Ovary (tissue), 9 donors: ENCODE measurements around the gene SLC38A1. TPM values are rescaled to one million over a fixed set of nuclear protein-coding genes. Genes with fewer than 3 reads are reported as not detected.

Experiments
- DNase-seq, 5 donors: peaks; one replicate each; pipeline ENCODE4 v3.0.0-alpha.2; 2019 to 2020
- H3K27ac ChIP-seq, 2 donors: fragments of 200-600 bp; one replicate each; pipeline versions ENCODE4 v1.5.1 to v1.8.0; 2019 to 2022
- H3K27me3 ChIP-seq: fragments of 200-600 bp; one replicate; pipeline ENCODE4 v1.8.0; 2022
- H3K36me3 ChIP-seq: fragments of 200-600 bp; sonication (generic); one replicate; pipeline ENCODE4 v1.5.1; 2019
- H3K4me1 ChIP-seq: one replicate; pipeline ENCODE4 v1.8.1; 2013; ENCODE audit warnings: mild to moderate bottlenecking, moderate library complexity; ENCODE audit not compliant: insufficient read depth
- H3K4me3 ChIP-seq: fragments of 200-600 bp; sonication (generic); one replicate; pipeline ENCODE4 v1.5.1; 2017
- H3K9me3 ChIP-seq, 2 donors: fragments of 200-600 bp in 1 of 2; sonication (generic) in 1 of 2; one replicate each; pipeline versions ENCODE4 v1.5.1 to v1.8.1; 2013 to 2019; ENCODE audit warnings: mild to moderate bottlenecking in 1 of 2, moderate library complexity in 1 of 2
- EP300 ChIP-seq: sonication (generic); formaldehyde crosslinking; IDR thresholded peaks from one replicate; pipeline ENCODE4 v1.6.1; 2017; ENCODE audit warnings: antibody characterized with exemption
- POLR2A ChIP-seq: fragments of 450-650 bp; IDR thresholded peaks from one replicate; pipeline ENCODE4 v1.6.1; 2017; ENCODE audit warnings: antibody characterized with exemption, mild to moderate bottlenecking, moderate library complexity
- WGBS, 3 donors: extraction: QIAGEN DNeasy Blood & Tissue Kit in 1 of 3; methylation state at CpG; one replicate each; pipeline versions ENCODE4 v1.1.5 to v1.1.7; 2013 to 2017; 5-methylcytosine and 5-hydroxymethylcytosine counted together
- intact Hi-C, 4 donors: fragments of 100-400 bp; cut with DNase I; formaldehyde crosslinking; loops; one replicate each; pipeline versions ENCODE4 v1.11.0 to v1.15.1; 2022 to 2023
- polyA plus RNA-seq, 2 donors: library from polyadenylated mRNA; stranded (reverse); fragments of 200-250 nt in 1 of 2; fragments of 350-450 nt in 1 of 2; fragmentation: Illumina TruSeq in 1 of 2; extraction: RNeasy Lipid Tissue Mini Kit (QIAGEN cat#74804) in 1 of 2; gene quantifications; one replicate each; pipeline ENCODE4 v1.2.3, GENCODE V29; 2013 to 2014
- total RNA-seq, 7 donors: library from RNA; depleted of rRNA in 2 of 7; stranded (reverse); fragments of >200 nt in 2 of 7; fragmentation: NEBNext Ultra II Directional in 3 of 7; extraction: Animal tissue kit (Norgen Biotek cat#: 25700) in 3 of 7; gene quantifications; one replicate each; pipeline versions ENCODE4 v1.1.0 to v1.2.4, GENCODE V29; 2016 to 2023
- TF ChIP-seq, protein P1 (sequence below), 3 donors: fragments of 450-650 bp in 2 of 3; fragments of 200-600 bp in 1 of 3; IDR thresholded peaks; one replicate each; pipeline versions ENCODE4 v1.5.1 to v1.8.0; 2016 to 2022; ENCODE audit warnings: antibody characterized with exemption in 3 of 3, mild to moderate bottlenecking in 1 of 3
- donor health status: DM: no; HTN: no; CAD: no; lungs with moderate emphysema.
- donor health status: DM: no; HTN: no; CAD: no.
- donor health status: Bipolar disorder and iron deficiency.
- donor health status: DM: yes; HTN: yes; CAD: no.
- donor health status: DM: no; HTN: no; CAD: no.
- donor health status: DM: yes; HTN: yes; CAD: no.

Gene SLC38A1
- total and polyA plus RNA-seq, 9 donors, result 4.6 to 86.3 (median 27.9) TPM

DNA sequence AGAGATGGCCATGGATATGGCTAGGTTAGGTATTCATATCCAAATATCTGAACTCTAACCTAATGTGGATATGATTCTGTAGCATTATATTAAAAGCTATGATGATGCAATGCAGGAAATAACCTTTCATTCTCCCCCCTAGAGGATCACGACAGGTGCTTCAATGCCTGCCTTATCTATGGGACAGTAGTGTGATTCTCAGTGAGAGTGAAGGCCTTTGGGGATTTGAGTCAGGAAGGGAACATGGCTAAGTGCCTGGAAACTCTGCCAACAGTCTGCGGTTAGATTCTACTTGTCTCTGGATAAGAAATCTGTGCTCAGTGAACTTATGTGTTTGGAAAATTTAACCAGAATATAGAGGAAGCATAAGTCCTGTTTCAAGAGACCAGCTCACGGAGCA is 81.8 kb downstream of the SLC38A1 start:
- intact Hi-C loops, result no loop called here
- no peak overlapping the region for H3K27ac ChIP-seq
- DNase-seq, result peak in 2 of 5 donors; percentile 16 to 38

DNA sequence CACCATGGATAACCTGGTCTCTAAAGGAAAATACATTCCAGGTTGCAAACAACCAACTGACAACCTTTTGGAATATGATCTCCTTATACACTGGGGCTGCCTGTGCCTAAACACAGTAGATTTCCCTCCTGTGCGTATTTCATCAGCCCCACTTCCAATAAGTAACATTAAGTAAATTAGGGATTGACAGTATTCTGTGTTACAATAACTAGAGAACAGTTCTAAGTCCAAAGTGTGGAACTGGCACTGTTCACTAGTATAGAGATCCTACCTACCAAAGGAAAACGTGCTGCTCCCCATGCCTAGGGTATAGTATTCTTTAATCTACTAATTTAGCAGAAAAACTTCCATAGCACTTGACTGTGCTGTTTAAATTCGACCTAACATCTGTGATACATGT is 82.8 kb downstream of the SLC38A1 start:
- DNase-seq, result no peak
- Histone ChIP-seq H3K36me3 (no peaks in the 10 kb centered on the region), H3K4me1 (no peaks in the 10 kb centered on the region), H3K4me3 (no peak overlapping the region), H3K9me3 (no peaks in the 10 kb centered on the region), H3K27ac (no peak overlapping the region), H3K27me3 (no peaks in the 10 kb centered on the region)
- 79 to 85% (median 85%) methylated on average over 3 of the region's 3 CpGs for WGBS, 3 donors
- TF ChIP-seq POLR2A (no peak), EP300 (no peak)
- TF ChIP-seq, protein P1, sequence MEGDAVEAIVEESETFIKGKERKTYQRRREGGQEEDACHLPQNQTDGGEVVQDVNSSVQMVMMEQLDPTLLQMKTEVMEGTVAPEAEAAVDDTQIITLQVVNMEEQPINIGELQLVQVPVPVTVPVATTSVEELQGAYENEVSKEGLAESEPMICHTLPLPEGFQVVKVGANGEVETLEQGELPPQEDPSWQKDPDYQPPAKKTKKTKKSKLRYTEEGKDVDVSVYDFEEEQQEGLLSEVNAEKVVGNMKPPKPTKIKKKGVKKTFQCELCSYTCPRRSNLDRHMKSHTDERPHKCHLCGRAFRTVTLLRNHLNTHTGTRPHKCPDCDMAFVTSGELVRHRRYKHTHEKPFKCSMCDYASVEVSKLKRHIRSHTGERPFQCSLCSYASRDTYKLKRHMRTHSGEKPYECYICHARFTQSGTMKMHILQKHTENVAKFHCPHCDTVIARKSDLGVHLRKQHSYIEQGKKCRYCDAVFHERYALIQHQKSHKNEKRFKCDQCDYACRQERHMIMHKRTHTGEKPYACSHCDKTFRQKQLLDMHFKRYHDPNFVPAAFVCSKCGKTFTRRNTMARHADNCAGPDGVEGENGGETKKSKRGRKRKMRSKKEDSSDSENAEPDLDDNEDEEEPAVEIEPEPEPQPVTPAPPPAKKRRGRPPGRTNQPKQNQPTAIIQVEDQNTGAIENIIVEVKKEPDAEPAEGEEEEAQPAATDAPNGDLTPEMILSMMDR (IDR thresholded peaks at IDR 0.05), result no peak
- intact Hi-C loops, result no loop called here

More for the DNA sequence above, 81.8 kb downstream of the SLC38A1 start:
- H3K9me3 ChIP-seq, result no peaks in the 10 kb centered on the region
- 20 to 31% (median 24%) methylated on average over 3 of the region's 3 CpGs for WGBS, 3 donors
- H3K4me3 ChIP-seq, result no peak overlapping the region
- TF ChIP-seq, protein P1 (IDR thresholded peaks at IDR 0.05), result no peak
- TF ChIP-seq EP300, result no peak
- TF ChIP-seq POLR2A, result no peak
- no peaks in the 10 kb centered on the region for H3K27me3 ChIP-seq
- H3K4me1 ChIP-seq, result no peaks in the 10 kb centered on the region
- no peaks in the 10 kb centered on the region for H3K36me3 ChIP-seq

DNA sequence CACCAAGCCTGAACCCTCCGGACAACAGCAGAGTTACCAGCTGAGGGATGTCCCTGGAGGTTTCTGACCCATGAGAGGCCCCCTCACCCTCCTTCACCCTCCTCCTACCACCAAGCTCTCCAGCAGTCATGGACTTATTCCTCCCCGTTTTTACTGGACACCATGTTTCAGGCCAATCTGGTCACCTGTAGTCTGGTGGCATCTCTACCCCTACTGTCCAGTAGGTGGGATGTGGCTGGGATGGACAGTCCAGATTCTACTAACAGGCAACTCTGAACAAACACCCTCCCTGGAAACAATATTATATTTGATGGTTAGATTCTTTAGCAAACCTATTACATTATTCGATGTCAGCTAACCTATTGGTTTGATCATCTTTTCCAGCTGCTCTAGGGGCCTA is 83.2 kb downstream of the SLC38A1 start:
- no peaks in the 10 kb centered on the region for H3K27me3 ChIP-seq
- H3K9me3 ChIP-seq, result no peaks in the 10 kb centered on the region
- TF ChIP-seq, protein P1 (IDR thresholded peaks at IDR 0.05), result no peak
- no peak for TF ChIP-seq EP300
- no peak for TF ChIP-seq POLR2A
- H3K27ac ChIP-seq, result no peak overlapping the region
- intact Hi-C loops, result no loop called here
- 91 to 97% (median 95%) methylated on average over 3 of the region's 3 CpGs for WGBS, 3 donors
- no peak overlapping the region for H3K4me3 ChIP-seq
- no peak for DNase-seq
- no peaks in the 10 kb centered on the region for H3K4me1 ChIP-seq
- no peaks in the 10 kb centered on the region for H3K36me3 ChIP-seq

DNA sequence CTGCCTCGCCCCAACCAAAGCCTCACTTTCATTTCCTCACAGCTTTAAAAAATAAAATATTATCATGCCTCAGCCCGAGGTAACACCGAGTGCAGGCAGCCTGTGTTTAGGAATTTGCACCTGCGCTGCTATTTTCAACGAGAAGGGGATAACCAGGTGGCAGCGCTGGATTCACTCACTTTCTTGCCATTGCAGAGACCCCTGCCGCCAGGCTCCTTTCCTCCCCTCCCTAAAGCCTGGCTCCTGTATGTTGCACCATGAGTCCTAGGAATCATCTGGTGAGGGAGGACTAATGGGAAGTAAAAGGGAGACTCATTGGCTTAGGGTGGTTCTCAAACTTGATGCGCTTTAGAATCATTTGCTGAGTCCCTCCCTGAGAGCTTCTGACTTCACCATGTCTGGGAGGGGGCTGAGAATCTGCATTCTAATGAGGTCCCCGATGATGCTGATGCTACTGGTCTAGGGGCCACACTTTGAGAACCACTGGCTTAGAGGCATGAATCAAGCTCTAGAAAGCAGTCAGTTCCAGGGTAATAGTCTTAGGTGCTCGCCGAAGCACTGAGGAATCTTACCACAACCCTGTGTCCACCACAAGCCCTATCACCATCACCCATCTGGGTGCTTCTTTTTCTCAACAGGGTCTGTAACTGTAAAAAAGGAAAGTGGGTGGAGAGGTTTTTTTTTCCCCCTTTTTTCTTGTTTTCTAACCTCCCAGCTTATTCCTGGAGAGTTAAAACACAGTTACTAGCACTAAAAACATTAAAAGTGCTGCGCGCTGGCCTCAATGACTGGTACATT is 83.8 kb downstream of the SLC38A1 start:
- WGBS, 3 donors, result 79 to 90% (median 81%) methylated on average over 13 of the region's 13 CpGs
- Histone ChIP-seq H3K4me3 (no peak overlapping the region), H3K27me3 (no peaks in the 10 kb centered on the region), H3K9me3 (no peaks in the 10 kb centered on the region), H3K36me3 (no peaks in the 10 kb centered on the region), H3K4me1 (no peaks in the 10 kb centered on the region), H3K27ac (no peak overlapping the region)
- TF ChIP-seq EP300 (no peak), POLR2A (no peak)
- TF ChIP-seq, protein P1 (IDR thresholded peaks at IDR 0.05), result no peak
- DNase-seq, result no peak
- intact Hi-C loops, result no loop called here
